Measurements from ENCODE around the gene LMAN2L. TPM values are rescaled to one million over a fixed set of nuclear protein-coding genes. Genes with fewer than 3 reads are reported as not detected.

The LMAN2L gene
- total and polyA plus RNA-seq, 2 of the 8 experiments (the other 6 are each of a cell fraction or from before 2014, with no cell fraction given), result 14.3 to 17.6 TPM

DNA sequence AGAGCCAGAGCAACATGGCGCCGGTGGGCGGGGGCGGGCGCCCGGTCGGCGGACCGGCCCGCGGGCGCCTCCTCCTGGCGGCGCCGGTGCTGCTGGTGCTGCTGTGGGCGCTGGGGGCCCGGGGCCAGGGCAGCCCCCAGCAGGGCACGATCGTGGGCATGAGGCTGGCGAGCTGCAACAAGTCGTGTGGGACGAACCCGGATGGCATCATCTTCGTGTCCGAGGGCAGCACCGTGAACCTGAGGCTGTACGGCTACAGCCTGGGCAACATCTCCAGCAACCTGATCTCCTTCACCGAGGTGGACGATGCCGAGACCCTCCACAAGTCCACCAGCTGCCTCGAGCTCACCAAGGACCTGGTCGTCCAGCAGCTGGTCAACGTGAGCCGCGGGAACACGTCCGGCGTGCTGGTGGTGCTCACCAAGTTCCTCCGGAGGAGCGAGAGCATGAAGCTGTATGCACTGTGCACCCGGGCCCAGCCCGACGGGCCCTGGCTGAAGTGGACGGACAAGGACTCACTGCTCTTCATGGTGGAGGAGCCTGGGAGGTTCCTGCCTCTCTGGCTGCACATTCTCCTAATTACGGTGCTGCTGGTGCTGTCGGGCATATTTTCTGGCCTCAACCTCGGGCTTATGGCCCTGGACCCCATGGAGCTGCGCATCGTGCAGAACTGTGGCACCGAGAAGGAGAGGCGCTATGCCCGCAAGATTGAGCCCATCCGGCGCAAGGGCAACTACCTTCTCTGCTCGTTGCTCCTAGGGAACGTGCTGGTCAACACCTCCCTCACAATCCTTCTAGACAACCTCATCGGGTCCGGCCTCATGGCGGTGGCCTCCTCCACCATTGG, 21.3 kb upstream of the LMAN2L start (continued):
- TF ChIP-seq KDM1A (IDR thresholded peaks at IDR 0.05; ENCODE audit: borderline replicate concordance, low read length) (no peak), CREB1 (IDR thresholded peaks at IDR 0.05) (no peak), BRCA1 (IDR thresholded peaks at IDR 0.05; ENCODE audit: low read depth, low read length) (no peak), YY1 (IDR thresholded peaks at IDR 0.05; ENCODE audit: low read depth, low read length) (peak; percentile 87; the same call in 1 of the 2 replicates), JUND (IDR thresholded peaks at IDR 0.05; ENCODE audit: low read length) (no peak), TEAD4 (IDR thresholded peaks at IDR 0.05; ENCODE audit: low read depth, low read length) (no peak), EZH2 (IDR thresholded peaks at IDR 0.05; ENCODE audit: low read depth, low read length, severe bottlenecking) (no peak), FOSL1 (IDR thresholded peaks at IDR 0.05; ENCODE audit: insufficient read depth, low read depth, low read length) (no peak), POLR2AphosphoS5 (IDR thresholded peaks at IDR 0.05; ENCODE audit: low read depth, low read length) (no peak; the same call in 1 of the 2 replicates), EGR1 (IDR thresholded peaks at IDR 0.05; ENCODE audit: borderline replicate concordance, low read depth, low read length) (peak; percentile 73; the same call in 1 of the 2 replicates)
- TF ChIP-seq, protein P1, sequence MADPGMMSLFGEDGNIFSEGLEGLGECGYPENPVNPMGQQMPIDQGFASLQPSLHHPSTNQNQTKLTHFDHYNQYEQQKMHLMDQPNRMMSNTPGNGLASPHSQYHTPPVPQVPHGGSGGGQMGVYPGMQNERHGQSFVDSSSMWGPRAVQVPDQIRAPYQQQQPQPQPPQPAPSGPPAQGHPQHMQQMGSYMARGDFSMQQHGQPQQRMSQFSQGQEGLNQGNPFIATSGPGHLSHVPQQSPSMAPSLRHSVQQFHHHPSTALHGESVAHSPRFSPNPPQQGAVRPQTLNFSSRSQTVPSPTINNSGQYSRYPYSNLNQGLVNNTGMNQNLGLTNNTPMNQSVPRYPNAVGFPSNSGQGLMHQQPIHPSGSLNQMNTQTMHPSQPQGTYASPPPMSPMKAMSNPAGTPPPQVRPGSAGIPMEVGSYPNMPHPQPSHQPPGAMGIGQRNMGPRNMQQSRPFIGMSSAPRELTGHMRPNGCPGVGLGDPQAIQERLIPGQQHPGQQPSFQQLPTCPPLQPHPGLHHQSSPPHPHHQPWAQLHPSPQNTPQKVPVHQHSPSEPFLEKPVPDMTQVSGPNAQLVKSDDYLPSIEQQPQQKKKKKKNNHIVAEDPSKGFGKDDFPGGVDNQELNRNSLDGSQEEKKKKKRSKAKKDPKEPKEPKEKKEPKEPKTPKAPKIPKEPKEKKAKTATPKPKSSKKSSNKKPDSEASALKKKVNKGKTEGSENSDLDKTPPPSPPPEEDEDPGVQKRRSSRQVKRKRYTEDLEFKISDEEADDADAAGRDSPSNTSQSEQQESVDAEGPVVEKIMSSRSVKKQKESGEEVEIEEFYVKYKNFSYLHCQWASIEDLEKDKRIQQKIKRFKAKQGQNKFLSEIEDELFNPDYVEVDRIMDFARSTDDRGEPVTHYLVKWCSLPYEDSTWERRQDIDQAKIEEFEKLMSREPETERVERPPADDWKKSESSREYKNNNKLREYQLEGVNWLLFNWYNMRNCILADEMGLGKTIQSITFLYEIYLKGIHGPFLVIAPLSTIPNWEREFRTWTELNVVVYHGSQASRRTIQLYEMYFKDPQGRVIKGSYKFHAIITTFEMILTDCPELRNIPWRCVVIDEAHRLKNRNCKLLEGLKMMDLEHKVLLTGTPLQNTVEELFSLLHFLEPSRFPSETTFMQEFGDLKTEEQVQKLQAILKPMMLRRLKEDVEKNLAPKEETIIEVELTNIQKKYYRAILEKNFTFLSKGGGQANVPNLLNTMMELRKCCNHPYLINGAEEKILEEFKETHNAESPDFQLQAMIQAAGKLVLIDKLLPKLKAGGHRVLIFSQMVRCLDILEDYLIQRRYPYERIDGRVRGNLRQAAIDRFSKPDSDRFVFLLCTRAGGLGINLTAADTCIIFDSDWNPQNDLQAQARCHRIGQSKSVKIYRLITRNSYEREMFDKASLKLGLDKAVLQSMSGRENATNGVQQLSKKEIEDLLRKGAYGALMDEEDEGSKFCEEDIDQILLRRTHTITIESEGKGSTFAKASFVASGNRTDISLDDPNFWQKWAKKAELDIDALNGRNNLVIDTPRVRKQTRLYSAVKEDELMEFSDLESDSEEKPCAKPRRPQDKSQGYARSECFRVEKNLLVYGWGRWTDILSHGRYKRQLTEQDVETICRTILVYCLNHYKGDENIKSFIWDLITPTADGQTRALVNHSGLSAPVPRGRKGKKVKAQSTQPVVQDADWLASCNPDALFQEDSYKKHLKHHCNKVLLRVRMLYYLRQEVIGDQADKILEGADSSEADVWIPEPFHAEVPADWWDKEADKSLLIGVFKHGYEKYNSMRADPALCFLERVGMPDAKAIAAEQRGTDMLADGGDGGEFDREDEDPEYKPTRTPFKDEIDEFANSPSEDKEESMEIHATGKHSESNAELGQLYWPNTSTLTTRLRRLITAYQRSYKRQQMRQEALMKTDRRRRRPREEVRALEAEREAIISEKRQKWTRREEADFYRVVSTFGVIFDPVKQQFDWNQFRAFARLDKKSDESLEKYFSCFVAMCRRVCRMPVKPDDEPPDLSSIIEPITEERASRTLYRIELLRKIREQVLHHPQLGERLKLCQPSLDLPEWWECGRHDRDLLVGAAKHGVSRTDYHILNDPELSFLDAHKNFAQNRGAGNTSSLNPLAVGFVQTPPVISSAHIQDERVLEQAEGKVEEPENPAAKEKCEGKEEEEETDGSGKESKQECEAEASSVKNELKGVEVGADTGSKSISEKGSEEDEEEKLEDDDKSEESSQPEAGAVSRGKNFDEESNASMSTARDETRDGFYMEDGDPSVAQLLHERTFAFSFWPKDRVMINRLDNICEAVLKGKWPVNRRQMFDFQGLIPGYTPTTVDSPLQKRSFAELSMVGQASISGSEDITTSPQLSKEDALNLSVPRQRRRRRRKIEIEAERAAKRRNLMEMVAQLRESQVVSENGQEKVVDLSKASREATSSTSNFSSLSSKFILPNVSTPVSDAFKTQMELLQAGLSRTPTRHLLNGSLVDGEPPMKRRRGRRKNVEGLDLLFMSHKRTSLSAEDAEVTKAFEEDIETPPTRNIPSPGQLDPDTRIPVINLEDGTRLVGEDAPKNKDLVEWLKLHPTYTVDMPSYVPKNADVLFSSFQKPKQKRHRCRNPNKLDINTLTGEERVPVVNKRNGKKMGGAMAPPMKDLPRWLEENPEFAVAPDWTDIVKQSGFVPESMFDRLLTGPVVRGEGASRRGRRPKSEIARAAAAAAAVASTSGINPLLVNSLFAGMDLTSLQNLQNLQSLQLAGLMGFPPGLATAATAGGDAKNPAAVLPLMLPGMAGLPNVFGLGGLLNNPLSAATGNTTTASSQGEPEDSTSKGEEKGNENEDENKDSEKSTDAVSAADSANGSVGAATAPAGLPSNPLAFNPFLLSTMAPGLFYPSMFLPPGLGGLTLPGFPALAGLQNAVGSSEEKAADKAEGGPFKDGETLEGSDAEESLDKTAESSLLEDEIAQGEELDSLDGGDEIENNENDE (IDR thresholded peaks at IDR 0.05; ENCODE audit: insufficient replicate concordance, low read length), result no peak

Data from H1 (cell line).